Right kidney (tissue), 1 donor: ENCODE data around the gene DET1.
"Not testable (repeated sequence)": the region's sequence is repeated elsewhere in the genome, so short reads cannot be mapped to it uniquely, and the experiment has no call there.

ENCODE experiments used
- DNase-seq: peaks from one replicate; pipeline ENCODE4 v3.0.0-alpha.2; 2016

DET1 gene

DNA sequence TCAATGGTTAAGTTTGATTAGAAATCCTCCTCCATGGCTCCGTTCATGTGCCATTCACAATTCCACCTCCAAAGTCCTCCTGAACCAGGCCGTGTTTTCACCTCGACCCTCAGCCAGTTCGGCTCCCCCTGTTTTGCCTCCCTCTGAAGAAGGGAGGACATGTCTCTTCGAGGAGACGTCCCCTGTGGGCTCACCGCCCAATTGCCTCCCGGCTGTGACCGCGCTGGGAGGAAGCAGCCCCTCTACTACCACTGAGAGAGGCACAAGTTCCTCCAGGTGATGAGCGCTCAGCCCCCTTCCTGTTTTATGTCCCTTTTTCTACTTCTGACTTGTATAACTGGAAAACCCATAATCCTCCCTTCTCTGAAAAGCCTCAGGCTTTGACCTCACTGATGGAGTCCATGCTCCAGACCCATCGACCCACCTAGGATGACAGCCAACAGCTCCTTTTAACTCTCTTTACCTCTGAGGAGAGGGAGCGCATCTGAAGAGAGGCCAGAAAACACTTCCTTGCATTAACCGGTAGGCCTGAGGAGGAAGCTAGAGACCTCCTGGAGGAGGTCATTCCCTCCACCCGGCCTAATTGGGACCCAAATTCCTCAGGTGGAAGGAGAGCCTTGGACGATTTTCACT is 4.7 kb downstream of the DET1 start:
- DNase-seq: no peak

DNA sequence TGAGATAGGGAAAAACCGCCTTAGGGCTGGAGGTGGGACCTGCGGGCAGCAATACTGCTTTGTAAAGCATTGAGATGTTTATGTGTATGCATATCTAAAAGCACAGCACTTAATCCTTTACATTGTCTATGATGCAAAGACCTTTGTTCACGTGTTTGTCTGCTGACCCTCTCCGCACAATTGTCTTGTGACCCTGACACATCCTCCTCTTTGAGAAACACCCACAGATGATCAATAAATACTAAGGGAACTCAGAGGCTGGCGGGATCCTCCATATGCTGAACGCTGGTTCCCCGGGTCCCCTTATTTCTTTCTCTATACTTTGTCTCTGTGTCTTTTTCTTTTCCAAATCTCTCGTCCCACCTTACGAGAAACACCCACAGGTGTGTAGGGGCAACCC is 5.4 kb downstream of the DET1 start:
- not testable (repeated sequence) for DNase-seq

DNA sequence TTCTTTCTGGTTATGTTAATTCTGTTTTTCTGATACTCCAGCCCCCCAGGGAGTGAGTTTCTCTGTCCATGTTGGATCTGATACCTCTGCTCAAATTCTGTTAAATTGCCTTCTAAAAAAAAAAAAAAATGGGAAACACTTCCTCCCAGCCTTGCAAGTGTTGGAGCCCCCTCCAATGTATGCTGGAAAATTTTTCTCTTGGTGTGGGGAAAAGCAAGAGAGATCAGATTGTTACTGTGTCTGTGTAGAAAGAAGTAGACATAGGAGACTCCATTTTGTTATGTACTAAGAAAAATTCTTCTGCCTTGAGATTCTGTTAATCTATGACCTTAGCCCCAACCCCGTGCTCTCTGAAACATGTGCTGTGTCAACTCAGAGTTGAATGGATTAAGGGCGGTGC is 6.1 kb downstream of the DET1 start:
- not testable (repeated sequence) for DNase-seq

DNA sequence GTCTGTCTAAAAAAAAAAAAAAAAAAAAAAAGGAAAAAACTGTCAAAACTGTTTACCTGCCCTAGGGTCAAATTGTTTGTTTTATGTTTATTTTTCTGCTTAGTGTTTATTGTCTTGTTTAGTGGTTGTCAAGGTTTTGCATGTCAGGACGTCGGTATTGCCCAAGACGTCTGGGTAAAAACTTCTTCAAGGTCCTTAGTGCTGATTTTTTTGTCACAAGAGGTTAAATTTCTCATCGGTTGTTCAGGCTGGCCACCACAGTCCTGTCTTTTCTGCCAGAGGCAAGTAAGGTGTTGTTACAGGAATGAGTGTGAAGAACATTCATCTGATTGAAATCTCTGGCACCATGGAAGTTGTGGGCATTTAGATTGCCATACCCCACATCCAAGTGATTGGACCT is 7.0 kb downstream of the DET1 start:
- no peak for DNase-seq

DNA sequence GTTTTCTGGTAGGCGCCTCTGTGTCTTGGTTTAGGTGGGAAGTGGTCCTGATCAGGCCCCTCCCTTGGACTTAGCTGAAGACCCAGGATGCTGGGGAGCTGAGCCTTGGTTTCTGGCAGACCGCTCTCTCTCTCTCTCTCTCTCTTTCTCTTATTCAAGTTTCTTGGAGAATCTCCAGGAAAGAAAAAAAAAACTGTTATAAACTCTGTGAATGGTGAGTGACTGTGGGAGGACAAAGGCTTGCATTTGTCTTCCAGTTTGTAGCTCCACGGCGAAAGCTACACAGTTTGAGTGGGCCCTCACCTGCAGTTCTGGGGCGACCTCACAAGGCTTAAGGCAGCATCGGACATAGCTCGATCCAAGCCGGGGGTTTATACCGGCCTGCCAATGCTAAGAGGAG is 7.5 kb downstream of the DET1 start:
- no peak for DNase-seq

DNA sequence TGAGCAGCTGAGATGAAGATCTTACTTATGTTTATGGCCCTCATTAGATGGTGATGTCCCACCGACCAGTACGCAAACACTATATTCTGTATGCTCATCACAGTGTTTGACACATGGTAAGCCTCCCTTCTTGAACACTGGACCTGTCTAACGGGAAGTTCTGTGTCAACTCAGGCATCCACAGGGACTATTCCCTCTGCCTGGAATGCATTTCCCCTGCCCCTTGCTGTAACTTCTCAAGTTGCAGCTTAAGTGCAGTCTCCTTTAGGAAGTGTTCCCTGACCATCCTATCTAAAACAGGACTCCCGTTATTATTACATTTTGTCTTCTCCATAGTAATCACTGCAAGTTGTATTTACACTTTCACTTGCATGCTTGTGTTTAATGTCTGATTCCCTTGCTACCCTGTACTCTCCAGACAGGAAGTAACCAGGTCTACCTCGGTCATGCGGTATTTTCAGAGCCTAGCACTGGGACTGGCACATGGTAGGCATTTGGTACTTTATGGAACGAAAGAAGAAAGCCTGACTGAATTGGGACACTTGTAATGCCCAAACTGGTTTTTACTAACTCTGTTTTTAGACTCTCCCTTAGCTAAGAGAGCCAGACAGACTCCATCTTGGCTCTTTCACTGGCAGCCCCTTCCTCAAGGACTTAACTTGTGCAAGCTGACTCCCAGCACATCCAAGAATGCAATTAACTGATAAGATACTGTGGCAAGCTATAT is 8.7 kb downstream of the DET1 start:
- no peak for DNase-seq

DNA sequence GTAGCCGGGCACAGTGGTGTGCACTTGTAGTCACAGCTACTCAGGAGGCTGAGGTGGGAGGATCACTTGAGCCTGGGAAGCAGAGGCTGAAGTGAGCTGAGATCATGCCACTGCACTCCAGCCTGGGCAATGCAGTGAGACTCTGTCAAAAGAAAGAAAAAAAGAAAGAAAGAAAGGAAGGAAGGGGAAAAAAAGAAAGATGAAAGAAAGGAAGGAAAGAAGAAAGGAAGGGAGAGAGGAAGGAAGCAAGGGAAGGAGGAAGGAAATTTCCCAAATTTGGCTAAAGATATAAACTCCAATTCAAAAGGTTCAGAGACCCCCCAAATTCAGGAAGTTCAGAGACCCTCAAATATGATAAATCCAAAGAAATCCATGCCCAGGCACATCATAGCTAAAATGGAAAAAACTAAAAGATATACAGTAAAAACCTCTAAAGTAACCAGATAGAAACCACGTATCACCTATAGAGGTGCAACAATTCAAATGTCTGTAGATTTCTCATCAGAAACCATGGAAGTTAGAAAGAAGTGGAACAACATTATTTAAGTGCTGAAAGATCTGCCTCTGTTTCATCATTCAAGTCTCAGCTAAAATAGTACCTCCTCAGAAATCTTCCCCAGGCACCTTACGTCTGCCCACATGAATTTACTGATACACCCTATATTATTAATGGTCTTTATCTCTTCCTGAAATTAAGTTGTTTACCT is 10.7 kb downstream of the DET1 start:
- DNase-seq: no peak

DNA sequence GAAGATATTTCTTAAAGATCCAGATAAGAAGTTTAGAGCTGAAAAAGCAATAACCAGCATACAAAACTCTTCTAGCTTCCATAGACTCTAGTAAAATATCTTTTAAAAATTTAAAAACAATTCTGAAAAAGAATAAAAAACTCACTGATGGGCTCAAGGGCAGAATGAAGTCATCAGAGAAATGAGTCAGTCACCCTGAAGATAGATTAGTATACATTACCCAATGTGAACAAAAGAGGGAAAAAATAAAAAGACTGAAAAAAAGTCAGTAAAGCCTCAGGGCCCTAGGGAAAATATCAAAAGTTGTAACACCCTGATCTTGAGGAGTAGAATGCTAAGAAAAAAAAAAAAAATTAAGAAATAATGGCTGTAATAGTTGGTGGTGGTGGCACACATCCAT is 11.4 kb downstream of the DET1 start:
- DNase-seq: no peak

DNA sequence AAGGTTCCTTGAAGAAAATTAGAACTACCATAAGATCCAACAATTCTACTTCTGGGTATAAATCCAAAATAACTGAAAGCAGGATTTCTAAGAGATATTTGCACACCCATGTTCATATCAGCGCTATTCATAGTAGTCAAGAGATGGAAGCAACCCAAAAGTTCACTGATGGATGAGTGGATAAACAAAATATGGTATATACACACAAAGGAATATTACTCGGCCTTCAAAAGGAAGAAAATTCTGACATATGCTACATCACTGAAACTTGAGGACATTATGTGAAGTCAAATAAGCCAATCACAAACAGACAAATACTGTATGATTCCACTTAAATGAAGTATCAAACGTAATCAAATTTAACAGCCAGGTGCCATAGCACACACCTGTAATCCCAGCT is 13.1 kb downstream of the DET1 start:
- no peak for DNase-seq

DNA sequence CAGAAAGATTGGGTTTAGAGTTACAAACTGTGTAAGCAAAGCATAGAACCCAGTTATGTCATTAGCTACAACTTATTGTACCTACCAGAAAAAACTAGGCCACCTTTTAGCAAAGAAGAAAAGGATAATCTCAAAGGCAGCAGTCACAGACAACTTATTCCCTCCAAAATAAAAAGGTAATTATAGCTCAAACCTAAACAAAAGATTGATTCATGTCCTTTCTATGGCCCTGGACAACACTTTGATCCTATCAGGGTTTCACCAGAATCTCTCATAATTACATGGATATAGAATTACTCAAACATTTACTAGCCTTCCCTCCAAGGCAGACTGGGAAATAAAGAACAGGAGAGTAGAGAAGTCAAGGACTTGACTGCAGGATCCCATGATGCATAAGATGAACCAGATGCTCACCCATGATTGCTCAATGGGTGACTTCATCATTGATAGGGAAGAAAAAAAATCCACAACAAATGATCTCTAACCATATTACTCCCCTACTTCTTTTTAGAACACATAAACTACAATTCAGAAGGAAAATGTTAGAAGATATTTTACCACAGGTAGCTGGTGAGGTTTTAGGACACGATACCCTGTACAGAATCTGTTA is 17.4 kb downstream of the DET1 start:
- DNase-seq: no peak

DNA sequence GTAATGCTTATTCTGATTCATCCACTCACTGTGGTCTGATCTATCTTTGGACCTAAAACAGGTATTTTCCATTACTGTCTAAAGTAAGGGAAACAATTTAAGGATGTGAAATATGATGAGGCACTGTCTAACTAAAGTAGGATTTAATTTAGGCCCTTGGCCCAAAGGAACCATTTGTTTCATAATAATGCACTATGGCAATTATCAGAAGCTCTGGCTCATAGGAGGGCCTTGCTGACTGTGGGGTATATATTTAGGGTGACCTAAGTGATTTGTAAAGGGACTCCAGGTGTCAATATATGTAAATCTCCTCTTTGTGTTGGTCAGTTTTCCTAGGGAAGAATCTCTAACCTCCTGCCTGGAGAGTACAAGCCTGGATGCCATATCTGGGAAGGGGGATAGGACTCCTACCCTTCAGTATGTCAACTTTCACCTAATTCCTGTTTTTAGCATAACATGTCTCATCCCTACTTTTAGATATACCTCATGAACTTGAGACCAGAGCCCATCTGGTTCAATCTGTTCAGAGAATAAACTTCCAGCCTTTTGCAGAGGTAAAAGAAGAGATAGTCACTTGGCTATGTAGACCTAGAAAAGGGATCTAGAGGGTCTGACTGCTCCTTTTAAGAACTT is 20.1 kb downstream of the DET1 start:
- no peak for DNase-seq

DNA sequence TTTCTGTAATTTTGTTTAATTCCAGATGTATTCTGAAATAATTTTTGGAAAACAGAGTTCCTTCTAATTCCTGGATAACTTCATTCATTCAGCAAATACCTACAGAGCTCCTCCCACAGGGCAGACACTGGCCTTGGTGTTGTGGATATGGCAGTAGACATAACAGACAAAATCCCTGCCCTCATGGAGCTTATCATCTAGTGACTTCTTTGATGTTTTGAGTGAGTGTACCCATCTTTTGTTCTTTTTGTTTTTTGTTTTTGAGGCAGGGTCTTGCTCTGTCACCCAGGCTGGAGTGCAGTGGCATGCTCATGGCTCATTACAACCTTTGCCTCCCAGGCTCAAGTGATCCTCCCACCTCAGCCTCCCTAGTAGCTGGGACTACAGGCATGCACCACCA is 21.1 kb downstream of the DET1 start:
- no peak for DNase-seq

DNA sequence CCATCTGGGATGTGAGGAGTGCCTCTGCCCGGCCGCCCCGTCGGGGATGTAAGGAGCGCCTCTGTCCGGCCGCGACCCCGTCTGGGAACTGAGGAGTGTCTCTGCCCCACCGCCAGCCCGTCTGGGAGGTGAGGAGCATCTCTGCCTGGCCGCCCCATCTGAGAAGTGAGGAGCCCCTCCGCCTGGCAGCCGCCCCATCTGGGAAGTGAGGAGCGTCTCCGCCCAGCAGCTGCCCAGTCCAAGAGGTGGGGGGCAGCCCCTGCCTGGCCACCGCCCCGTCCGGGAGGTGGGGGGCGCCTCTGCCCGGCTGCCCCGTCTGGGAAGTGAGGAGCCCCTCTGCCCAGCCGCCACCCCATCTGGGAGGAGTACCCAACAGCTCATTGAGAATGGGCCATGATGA is 22.4 kb downstream of the DET1 start:
- not testable (repeated sequence) for DNase-seq

DNA sequence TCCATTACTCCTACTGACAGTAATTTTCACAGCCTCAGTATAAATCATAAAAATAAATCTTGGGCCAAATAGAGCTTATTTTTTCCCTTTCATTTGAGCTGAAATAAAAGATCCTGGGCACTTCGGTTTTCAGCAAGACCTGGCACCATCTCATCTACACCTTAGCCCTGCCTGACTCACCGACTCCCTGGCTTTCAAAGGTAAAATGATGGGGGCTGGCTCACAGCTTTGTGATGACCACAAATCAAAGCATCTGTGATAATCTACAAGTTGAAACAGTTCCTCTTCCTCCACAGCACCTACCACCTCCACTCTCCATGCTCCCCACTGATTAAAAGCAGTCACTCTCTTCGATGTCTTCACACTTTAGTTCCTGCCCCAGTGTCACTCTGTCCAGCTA is 27.6 kb downstream of the DET1 start:
- DNase-seq: no peak

DNA sequence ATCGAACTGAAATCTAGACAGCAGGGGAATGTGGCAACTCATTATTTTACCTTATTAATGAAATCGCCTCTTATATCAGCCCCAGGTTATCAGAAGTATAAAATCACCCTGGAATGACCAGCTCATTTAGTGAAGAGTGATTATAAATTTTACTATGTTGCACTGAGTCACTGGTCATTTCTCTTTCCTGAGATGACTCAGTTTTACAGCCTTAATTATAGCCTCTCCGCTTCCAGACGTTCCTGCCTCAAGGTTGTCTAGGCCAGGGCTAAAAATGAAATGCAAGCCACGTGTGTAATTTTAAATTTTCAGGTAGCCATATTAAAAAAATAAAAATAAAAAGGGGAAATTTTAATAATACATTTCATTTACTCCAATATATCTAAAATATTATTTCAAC is 33.3 kb downstream of the DET1 start:
- no peak for DNase-seq

DNA sequence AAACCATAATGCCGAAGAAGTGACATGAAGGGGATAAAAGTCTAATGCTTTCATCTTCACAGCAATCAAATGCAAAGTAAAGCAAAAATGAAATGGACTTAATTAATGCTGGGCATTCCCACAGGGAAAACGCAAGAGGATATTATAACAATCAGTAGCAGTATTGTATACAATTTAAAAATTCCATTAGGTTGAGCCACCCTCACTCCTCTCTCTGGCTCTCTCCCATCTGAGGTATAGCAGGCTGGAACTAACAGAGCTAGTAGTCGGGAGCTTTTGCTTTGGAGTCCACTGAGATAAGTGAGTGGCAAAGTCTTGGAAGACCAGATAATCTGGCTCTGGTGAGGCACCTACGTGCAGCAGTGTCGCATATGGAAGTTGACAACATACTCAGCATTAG is 33.9 kb downstream of the DET1 start:
- DNase-seq: no peak

DNA sequence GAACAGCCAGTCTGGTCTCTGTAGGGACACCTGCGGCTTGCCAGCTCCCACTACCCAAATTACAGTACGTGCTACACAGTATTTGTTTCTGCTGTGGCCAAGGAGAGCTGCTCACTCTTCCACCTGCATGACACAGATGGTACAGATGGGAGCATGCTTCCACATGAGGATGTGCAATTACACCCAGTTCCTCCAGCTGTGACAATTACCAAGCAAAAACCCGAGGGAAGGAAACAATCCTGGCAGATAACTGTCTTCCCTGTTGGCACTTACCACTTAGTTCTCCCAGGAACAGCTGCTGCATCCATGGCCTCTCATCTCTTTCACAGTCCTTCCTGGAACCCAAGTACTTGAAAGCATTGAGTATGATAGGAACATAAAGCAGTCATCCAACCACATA is 34.4 kb downstream of the DET1 start:
- no peak for DNase-seq

DNA sequence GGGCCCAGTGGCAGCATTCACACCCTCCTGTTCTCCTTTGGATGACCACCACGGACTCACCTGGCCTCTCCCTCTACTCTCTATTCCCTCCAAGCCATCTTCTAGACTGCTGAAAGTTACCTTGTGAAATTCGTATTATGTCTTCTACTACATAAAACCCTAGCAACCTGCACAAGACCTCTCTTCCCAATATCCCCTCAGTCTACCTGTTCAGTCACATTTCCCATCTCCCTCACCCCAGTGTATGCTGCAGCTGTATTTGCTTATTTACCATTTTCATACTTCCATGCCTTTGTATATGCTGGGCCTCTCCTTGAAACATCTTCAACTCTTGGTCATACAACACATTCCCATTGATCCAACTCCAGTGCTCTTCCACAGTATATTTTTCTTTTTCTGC is 35.3 kb downstream of the DET1 start:
- no peak for DNase-seq

DNA sequence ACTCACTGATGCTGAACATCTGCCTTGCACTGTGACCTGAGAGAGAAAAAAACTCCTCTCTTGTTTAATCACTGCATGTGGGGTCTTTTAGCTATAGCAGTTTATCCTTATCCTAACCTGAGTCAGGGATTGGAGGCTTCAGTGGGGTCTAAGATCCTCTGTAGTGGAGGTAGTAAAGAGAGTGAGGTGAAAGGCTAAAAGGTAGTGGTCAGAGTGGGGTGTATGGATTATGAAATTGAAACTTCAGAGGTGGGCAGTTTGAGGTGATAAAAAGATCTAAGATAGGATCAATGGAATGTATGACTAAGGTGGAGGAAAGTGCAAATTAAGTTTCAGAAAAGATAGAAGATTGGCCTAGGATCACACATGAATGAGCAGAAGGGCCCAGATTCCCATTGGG is 36.5 kb downstream of the DET1 start:
- no peak for DNase-seq

DNA sequence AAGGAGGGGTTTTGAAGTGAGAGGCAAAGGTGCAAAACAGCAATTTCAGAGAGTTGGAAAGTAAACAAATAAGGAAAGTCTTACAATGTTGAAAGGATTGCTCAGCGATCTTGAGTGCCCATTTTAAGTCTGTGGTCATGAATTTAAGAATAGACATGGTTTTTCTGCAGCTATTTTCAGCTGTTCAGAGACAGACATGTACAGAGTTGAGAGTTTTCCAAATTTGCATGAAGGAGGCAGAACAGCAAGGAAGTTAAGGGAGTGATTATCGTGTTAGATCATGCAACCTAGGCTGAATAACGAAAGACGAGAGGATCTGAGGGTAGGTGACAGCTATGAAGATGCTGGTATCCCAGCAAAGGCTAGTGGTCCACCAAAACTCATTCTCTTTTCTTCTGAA is 37.2 kb downstream of the DET1 start:
- no peak for DNase-seq

DNA sequence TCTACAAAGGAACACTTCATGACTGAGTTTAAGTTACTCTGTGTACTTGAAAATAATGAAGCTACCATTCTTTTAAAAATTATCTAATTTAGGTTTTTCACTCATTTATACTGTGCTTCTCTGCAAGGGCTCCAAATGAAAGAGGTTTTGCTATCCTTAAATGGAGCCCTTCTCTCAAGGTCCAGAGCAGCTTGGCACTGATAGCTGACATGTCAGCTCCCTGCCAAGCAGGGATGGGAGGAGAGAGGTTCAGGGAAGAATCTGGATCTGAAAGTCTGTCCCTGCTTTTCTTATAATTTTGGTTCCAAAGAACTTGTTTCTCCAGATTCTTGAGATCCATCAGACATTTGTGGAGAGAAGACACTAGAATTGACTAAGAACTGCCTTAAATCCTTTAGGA is 39.9 kb downstream of the DET1 start:
- DNase-seq: no peak

DNA sequence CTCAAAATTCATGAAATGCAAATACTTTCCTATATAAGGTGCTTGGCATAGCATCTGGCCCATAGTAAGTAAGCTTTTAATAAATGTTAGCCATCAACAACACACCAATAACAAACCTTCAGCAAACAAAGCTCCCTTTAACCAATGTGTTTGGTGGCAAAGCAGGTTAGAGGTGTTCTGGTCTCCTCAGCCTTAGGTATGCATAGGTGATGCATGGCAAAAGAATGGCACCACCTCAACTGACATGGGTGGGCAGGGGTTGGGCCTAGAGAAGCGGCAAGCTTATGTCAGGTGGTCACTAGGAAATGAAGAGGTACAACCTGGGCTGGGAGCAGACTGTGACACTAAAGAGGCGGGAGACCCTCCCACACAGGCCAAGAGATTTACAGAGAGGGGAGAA is 40.8 kb downstream of the DET1 start:
- DNase-seq: no peak

DNA sequence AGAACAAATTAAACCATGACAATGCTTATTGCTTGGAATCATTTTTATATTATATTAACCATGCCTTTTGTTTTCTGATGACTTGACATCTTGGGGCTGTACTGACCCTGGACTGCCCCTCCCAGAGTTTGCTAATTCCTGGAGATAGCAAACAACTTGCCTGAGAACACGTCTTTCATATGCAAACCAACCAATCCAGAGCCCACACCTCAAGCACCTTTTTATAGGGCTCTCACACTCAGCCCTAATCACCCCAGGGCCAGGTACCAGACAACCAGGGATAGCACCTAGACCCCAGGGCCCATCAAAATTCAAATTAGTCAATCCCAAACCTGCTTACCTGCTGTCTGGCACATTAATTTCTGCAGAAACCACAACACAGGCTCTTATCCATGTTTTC is 42.0 kb downstream of the DET1 start:
- no peak for DNase-seq
